ENCODE results near the gene CCDC32. TPM values are rescaled to one million over a fixed set of nuclear protein-coding genes. Genes with fewer than 3 reads are reported as not detected.
"Not testable (repeated sequence)": the region's sequence is repeated elsewhere in the genome, so short reads cannot be mapped to it uniquely, and the experiment has no call there.

The CCDC32 gene
- total RNA-seq, 4 donors from 2014 or later, result 11.9 to 24.2 (median 17.2) TPM

DNA sequence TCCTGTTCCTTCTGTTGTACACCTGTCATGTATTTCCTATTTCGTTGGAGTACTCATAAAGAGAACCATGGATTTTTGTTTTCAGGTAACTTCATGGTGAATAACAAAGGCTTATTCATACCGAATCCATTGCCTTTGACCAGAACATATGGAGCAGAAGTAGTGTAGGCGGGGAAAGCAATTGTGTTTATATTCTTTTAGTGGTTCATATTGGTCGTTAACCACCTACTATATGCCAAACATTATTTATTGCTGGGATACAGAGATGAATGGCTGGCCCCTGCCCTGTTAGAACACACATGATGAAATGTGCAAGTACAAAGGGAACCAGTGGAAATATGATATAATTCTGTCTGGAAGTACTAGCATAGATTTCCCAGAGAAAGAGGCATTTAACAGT, 14.1 kb upstream of the CCDC32 start:
- ATAC-seq (no peak), DNase-seq (no peak)
- no peak for TF ChIP-seq POLR2A (IDR thresholded peaks at IDR 0.05)
- TF ChIP-seq, protein P1, sequence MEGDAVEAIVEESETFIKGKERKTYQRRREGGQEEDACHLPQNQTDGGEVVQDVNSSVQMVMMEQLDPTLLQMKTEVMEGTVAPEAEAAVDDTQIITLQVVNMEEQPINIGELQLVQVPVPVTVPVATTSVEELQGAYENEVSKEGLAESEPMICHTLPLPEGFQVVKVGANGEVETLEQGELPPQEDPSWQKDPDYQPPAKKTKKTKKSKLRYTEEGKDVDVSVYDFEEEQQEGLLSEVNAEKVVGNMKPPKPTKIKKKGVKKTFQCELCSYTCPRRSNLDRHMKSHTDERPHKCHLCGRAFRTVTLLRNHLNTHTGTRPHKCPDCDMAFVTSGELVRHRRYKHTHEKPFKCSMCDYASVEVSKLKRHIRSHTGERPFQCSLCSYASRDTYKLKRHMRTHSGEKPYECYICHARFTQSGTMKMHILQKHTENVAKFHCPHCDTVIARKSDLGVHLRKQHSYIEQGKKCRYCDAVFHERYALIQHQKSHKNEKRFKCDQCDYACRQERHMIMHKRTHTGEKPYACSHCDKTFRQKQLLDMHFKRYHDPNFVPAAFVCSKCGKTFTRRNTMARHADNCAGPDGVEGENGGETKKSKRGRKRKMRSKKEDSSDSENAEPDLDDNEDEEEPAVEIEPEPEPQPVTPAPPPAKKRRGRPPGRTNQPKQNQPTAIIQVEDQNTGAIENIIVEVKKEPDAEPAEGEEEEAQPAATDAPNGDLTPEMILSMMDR (IDR thresholded peaks at IDR 0.05 in 4 of 5, conservative IDR thresholded peaks at IDR 0.05 in 1 of 5), result no peak
- in situ Hi-C loops (cut with MboI; ENCODE audit: low sequenced_read_pairs in 4 of 4), result loop anchor here in 1 of 4 donors (10.0 kb wide), 1 partner anchor 64 kb away; no protein-coding TSS in a partner anchor
- intact Hi-C loops (cut with DNase I; ENCODE audit: low total_unique reads), result no loop called here
- Histone ChIP-seq H3K4me3 (no peak overlapping the region), H3K9me3 (no peaks in the 10 kb centered on the region), H3K36me3 (peaks cover 0 to 12% of the 10 kb centered on the region in 2 donors), H3K4me1 (no peaks in the 10 kb centered on the region), H3K27ac (no peak overlapping the region), H3K27me3 (no peaks in the 10 kb centered on the region)

DNA sequence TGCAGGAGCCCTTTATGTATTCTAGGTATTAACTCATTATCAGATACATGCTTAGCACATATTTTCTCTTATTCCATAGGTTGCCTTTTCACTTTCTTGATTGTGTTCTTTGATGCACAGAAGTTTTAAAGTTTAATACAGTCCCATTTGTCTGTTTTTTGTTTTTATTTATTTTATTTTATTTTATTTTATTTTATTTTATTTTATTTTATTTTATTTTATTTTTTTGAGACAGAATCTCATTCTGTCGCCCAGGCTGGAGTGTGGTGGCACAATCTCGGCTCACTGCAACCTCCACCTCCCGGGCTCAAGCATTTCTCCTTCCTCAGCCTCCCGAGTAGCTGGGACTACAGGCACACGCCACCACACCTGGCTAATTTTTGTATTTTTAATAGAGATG, 12.1 kb upstream of the CCDC32 start:
- H3K27ac ChIP-seq; H3K4me1 ChIP-seq; H3K4me3 ChIP-seq; ATAC-seq; intact Hi-C loops (cut with DNase I; ENCODE audit: low total_unique reads); H3K27me3 ChIP-seq; H3K9me3 ChIP-seq; DNase-seq: not testable (repeated sequence)
- H3K36me3 ChIP-seq, result peaks cover 0 to 24% of the 10 kb centered on the region in 2 donors
- in situ Hi-C loops (cut with MboI; ENCODE audit: low sequenced_read_pairs in 4 of 4), result loop anchor here in 1 of 4 donors (10.0 kb wide), 1 partner anchor 62 kb away; no protein-coding TSS in a partner anchor

DNA sequence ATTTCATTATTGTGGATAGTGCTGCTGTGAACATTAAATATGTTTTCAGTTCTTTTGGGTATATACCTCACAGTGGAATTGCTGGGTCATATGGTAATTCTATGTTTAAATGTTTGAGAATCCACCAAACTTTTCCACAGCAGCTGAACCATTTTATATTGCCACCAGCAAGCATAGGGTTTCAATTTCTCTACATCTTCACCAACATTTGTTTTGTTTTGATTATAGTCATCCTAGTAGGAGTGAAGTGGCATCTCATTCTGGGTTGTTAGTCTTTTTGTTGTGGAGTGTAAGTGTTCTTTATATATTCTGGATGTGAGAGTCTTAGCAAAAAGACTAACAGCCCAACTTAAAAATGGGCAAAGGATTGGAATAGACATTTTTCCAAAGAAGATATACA, 10.3 kb upstream of the CCDC32 start:
- intact Hi-C loops (cut with DNase I; ENCODE audit: low total_unique reads), result no loop called here

DNA sequence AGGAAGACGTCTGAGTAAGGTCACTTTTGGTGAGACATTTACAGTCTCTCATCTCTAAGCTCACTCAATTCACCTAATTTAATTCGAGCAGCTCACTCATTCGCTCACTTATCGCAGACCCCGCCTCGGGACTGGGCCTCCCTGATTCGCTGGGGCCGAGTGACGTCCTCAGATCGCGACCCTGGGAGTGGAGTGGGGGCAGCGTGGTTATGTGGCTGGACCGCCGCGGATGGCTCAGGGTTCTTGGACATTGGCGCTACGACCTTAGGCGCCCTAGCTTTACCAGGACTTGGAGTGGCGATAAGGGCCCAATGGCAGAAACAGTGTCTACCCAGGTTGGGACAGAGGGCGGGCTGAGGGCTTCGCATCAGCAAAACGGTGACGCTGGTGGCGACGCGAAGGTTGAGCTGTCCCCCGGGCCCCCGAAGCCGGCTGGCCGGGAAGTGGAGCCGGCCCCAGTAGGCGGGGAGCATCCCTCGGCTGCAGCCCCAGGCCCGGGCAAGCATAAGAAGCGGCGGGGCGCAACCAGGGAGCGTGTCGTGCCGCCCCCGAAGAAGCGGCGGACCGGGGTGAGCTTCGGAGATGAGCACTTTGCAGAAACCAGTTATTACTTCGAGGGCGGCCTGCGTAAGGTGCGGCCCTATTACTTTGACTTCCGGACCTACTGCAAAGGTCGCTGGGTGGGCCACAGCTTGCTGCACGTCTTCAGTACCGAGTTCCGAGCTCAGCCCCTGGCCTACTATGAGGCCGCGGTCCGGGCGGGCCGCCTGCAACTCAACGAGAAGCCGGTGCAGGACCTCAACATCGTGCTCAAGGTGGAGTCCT, 4.5 kb upstream of the CCDC32 start, which contains the start of gene RPUSD2:
Gene RPUSD2 (plus strand): TSS at position 171 of the 825 bp plus-strand sequence. CDS start 39 bp downstream, at position 210.
- DNase-seq, result peak; percentile 89 to 90
- TF ChIP-seq POLR2A (IDR thresholded peaks at IDR 0.05), result peak; percentile 72 to 81
- TF ChIP-seq, protein P1 (IDR thresholded peaks at IDR 0.05 in 4 of 5, conservative IDR thresholded peaks at IDR 0.05 in 1 of 5), result no peak
- peak within 1 kb of the TSS; percentile 81 to 98 (median 88) for H3K4me3 ChIP-seq
- intact Hi-C loops (cut with DNase I; ENCODE audit: low total_unique reads) (loop anchor here (2.0 to 10.0 kb wide), 5 partner anchors 25 to 465 kb away; partner anchors contain the start of genes BAHD1, BMF, KNL1 and RMDN3), in situ Hi-C loops (cut with MboI; ENCODE audit: low sequenced_read_pairs in 4 of 4) (no loop called here)
- peak; percentile 66 to 68 for ATAC-seq
- no peaks in the 10 kb centered on the region for H3K27me3 ChIP-seq
- H3K27ac ChIP-seq, result peak within 1 kb of the TSS; percentile 79 to 94 (median 86)
- H3K4me1 ChIP-seq, result peaks cover 14 to 22% of the 10 kb centered on the region in 2 donors
- peaks cover 0 to 24% of the 10 kb centered on the region in 2 donors for H3K36me3 ChIP-seq
- H3K9me3 ChIP-seq, result no peaks in the 10 kb centered on the region

More for the DNA sequence above, 10.3 kb upstream of the CCDC32 start:
- H3K27ac ChIP-seq, result no peak overlapping the region
- in situ Hi-C loops (cut with MboI; ENCODE audit: low sequenced_read_pairs in 4 of 4), result loop anchor here in 1 of 4 donors (10.0 kb wide), 1 partner anchor 60 kb away; no protein-coding TSS in a partner anchor
- DNase-seq, result no peak
- no peak for TF ChIP-seq POLR2A (IDR thresholded peaks at IDR 0.05)
- TF ChIP-seq, protein P1 (IDR thresholded peaks at IDR 0.05 in 4 of 5, conservative IDR thresholded peaks at IDR 0.05 in 1 of 5), result no peak
- H3K4me1 ChIP-seq, result peaks cover 6 to 7% of the 10 kb centered on the region in 2 donors
- H3K4me3 ChIP-seq, result no peak overlapping the region
- H3K27me3 ChIP-seq, result no peaks in the 10 kb centered on the region
- no peaks in the 10 kb centered on the region for H3K9me3 ChIP-seq
- H3K36me3 ChIP-seq, result peaks cover 0 to 32% of the 10 kb centered on the region in 2 donors
- no peak for ATAC-seq

DNA sequence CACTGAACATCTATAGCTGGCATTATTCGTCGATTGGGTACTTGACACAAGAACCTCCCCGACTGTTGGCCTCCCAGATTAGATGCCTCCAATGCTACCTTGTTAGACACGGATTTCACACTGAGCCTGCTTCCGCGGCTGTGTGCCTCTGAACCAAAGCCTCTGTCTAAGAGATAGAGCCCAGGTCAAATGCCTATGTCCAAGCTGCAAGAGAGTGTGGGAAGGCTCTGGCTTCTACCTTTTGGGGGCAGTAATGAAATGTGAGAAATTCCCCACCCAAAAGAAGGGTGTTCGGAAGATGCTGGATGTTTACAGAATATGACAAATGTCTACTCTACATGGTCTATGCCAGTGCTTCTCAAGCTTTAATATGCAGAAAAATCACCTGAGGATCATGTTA, 2.3 kb upstream of the CCDC32 start:
- intact Hi-C loops (cut with DNase I; ENCODE audit: low total_unique reads) (loop anchor here (5.0 to 10.0 kb wide), 4 partner anchors 50 to 462 kb away; partner anchors contain the start of genes BAHD1, BMF and RMDN3), in situ Hi-C loops (cut with MboI; ENCODE audit: low sequenced_read_pairs in 4 of 4) (no loop called here)
- H3K4me1 ChIP-seq, result peaks cover 31 to 44% of the 10 kb centered on the region in 2 donors
- ATAC-seq (no peak), DNase-seq (no peak)
- no peaks in the 10 kb centered on the region for H3K9me3 ChIP-seq
- no peak overlapping the region for H3K4me3 ChIP-seq
- H3K36me3 ChIP-seq, result peaks cover 0 to 11% of the 10 kb centered on the region in 2 donors
- H3K27me3 ChIP-seq, result no peaks in the 10 kb centered on the region
- TF ChIP-seq, protein P1 (IDR thresholded peaks at IDR 0.05 in 4 of 5, conservative IDR thresholded peaks at IDR 0.05 in 1 of 5), result no peak
- no peak for TF ChIP-seq POLR2A (IDR thresholded peaks at IDR 0.05)
- no peak overlapping the region for H3K27ac ChIP-seq
